KMS-11 (cell line): ENCODE data around the gene SLC35F3.

Experiments
- H2AFZ ChIP-seq: fragments of 200-600 bp; sonication (generic); 2 replicates; pipeline ENCODE4 v1.6.1; 2016; ENCODE audit warnings: antibody characterized with exemption, mixed run types, low read depth
- H3K27ac ChIP-seq: fragments of 200-600 bp; sonication (generic); 2 replicates; pipeline ENCODE4 v1.6.1; 2016; ENCODE audit warnings: mild to moderate bottlenecking, mixed run types
- H3K27me3 ChIP-seq: fragments of 200-600 bp; sonication (generic); 2 replicates; pipeline ENCODE4 v1.6.1; 2017; ENCODE audit warnings: mild to moderate bottlenecking, low read depth, mixed run types, moderate library complexity; ENCODE audit not compliant: insufficient read depth
- H3K36me3 ChIP-seq: fragments of 200-600 bp; sonication (generic); 2 replicates; pipeline ENCODE4 v1.6.1; 2017; ENCODE audit warnings: mild to moderate bottlenecking, mixed run types; ENCODE audit not compliant: insufficient read depth
- H3K4me1 ChIP-seq: fragments of 200-600 bp; sonication (generic); 2 replicates; pipeline ENCODE4 v1.6.1; 2016; ENCODE audit warnings: mild to moderate bottlenecking, low read depth, mixed run types; ENCODE audit not compliant: poor library complexity, severe bottlenecking
- H3K4me2 ChIP-seq: fragments of 200-600 bp; sonication (generic); 2 replicates; pipeline ENCODE4 v1.7.0; 2016; ENCODE audit warnings: mild to moderate bottlenecking, mixed run types
- H3K4me3 ChIP-seq: fragments of 200-600 bp; sonication (generic); IDR thresholded peaks from 2 replicates; pipeline ENCODE4 v1.6.1; 2017; ENCODE audit warnings: low read depth, low read length, mixed read lengths; ENCODE audit not compliant: insufficient read depth
- H3K79me2 ChIP-seq: fragments of 200-600 bp; sonication (generic); 2 replicates; pipeline ENCODE4 v1.6.1; 2016; ENCODE audit warnings: low read depth, mixed run types; ENCODE audit not compliant: insufficient read depth
- H3K9ac ChIP-seq: fragments of 200-600 bp; sonication (generic); 2 replicates; pipeline ENCODE4 v1.6.1; 2016; ENCODE audit warnings: mild to moderate bottlenecking, mixed run types
- H4K20me1 ChIP-seq: fragments of 200-600 bp; sonication (generic); 2 replicates; pipeline ENCODE4 v1.6.1; 2016; ENCODE audit warnings: mild to moderate bottlenecking, mixed run types; ENCODE audit not compliant: insufficient read depth
- TF ChIP-seq, protein P1 (sequence below): fragments of 200-600 bp; sonication (generic); conservative IDR thresholded peaks from 2 replicates; pipeline ENCODE4 v1.6.1; 2017; ENCODE audit warnings: low read depth, mild to moderate bottlenecking, antibody characterized with exemption, low read length, moderate library complexity, mixed read lengths

SLC35F3 gene

GRCh38 chr1:234162661-234163060, 258.2 kb downstream of the SLC35F3 start:
- H3K4me2 ChIP-seq, result no peak overlapping the region
- no peaks in the 10 kb centered on the region for H3K79me2 ChIP-seq
- no peak overlapping the region for H3K9ac ChIP-seq
- no peaks in the 10 kb centered on the region for H3K27me3 ChIP-seq
- H3K36me3 ChIP-seq, result no peaks in the 10 kb centered on the region
- H3K4me1 ChIP-seq, result no peaks in the 10 kb centered on the region
- H3K4me3 ChIP-seq, result no peak overlapping the region
- H2AFZ ChIP-seq, result no peak overlapping the region
- H3K27ac ChIP-seq, result no peak overlapping the region
- TF ChIP-seq, protein P1, sequence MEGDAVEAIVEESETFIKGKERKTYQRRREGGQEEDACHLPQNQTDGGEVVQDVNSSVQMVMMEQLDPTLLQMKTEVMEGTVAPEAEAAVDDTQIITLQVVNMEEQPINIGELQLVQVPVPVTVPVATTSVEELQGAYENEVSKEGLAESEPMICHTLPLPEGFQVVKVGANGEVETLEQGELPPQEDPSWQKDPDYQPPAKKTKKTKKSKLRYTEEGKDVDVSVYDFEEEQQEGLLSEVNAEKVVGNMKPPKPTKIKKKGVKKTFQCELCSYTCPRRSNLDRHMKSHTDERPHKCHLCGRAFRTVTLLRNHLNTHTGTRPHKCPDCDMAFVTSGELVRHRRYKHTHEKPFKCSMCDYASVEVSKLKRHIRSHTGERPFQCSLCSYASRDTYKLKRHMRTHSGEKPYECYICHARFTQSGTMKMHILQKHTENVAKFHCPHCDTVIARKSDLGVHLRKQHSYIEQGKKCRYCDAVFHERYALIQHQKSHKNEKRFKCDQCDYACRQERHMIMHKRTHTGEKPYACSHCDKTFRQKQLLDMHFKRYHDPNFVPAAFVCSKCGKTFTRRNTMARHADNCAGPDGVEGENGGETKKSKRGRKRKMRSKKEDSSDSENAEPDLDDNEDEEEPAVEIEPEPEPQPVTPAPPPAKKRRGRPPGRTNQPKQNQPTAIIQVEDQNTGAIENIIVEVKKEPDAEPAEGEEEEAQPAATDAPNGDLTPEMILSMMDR, result no peak
- no peaks in the 10 kb centered on the region for H4K20me1 ChIP-seq

GRCh38 chr1:234163267-234163919, 258.9 kb downstream of the SLC35F3 start:
- no peak overlapping the region for H3K27ac ChIP-seq
- H3K4me2 ChIP-seq, result no peak overlapping the region
- H3K27me3 ChIP-seq, result no peaks in the 10 kb centered on the region
- no peaks in the 10 kb centered on the region for H3K4me1 ChIP-seq
- H4K20me1 ChIP-seq, result no peaks in the 10 kb centered on the region
- no peak overlapping the region for H3K9ac ChIP-seq
- H3K36me3 ChIP-seq, result no peaks in the 10 kb centered on the region
- no peak overlapping the region for H2AFZ ChIP-seq
- H3K79me2 ChIP-seq, result no peaks in the 10 kb centered on the region
- TF ChIP-seq, protein P1, result no peak
- H3K4me3 ChIP-seq, result no peak overlapping the region

- H4K20me1 ChIP-seq, result no peaks in the 10 kb centered on the region
- H3K4me3 ChIP-seq, result no peak overlapping the region
- no peaks in the 10 kb centered on the region for H3K36me3 ChIP-seq
- H3K79me2 ChIP-seq, result no peaks in the 10 kb centered on the region
- no peak overlapping the region for H3K4me2 ChIP-seq
- no peaks in the 10 kb centered on the region for H3K4me1 ChIP-seq
- H3K27ac ChIP-seq, result no peak overlapping the region
- TF ChIP-seq, protein P1, result no peak
- no peak overlapping the region for H3K9ac ChIP-seq
- H3K27me3 ChIP-seq, result no peaks in the 10 kb centered on the region
- no peak overlapping the region for H2AFZ ChIP-seq
Observed at GRCh38 chr1:234164098-234164709, 259.7 kb downstream of the SLC35F3 start.

GRCh38 chr1:234168061-234168724, 263.7 kb downstream of the SLC35F3 start:
- H3K4me1 ChIP-seq, result no peaks in the 10 kb centered on the region
- H3K36me3 ChIP-seq, result no peaks in the 10 kb centered on the region
- no peak overlapping the region for H3K9ac ChIP-seq
- H3K4me2 ChIP-seq, result no peak overlapping the region
- no peak overlapping the region for H3K27ac ChIP-seq
- no peaks in the 10 kb centered on the region for H4K20me1 ChIP-seq
- no peak overlapping the region for H3K4me3 ChIP-seq
- no peaks in the 10 kb centered on the region for H3K27me3 ChIP-seq
- H2AFZ ChIP-seq, result no peak overlapping the region
- TF ChIP-seq, protein P1, result no peak
- no peaks in the 10 kb centered on the region for H3K79me2 ChIP-seq
